ENCODE data around the gene APC. TPM values are rescaled to one million over a fixed set of nuclear protein-coding genes. Genes with fewer than 3 reads are reported as not detected.
A peak's percentile ranks its signal among the peaks of the same experiment; 100 is the strongest.
"Not testable (repeated sequence)": the region's sequence is repeated elsewhere in the genome, so short reads cannot be mapped to it uniquely, and the experiment has no call there.

Gene APC
- polyA plus RNA-seq, 1 donor: 35.3 TPM

DNA sequence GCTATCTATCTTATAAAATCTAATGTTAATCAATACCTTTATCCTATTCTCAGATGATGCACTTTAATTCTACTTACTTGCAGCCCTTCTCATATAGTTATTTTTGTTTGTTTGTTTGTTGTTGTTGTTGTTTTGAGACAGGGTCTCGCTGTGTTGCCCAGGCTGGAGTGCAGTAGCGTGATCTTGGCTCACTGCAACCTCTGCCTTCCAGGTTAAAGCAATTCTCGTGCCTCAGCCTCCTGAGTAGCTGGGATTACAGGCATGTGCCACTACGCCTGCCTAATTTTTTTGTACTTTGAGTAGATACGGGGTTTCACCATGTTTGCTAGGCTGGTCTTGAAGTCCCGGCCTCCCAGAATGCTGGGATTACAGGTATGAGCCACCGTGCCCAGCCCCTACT lies 20.8 kb upstream of the APC start:
- not testable (repeated sequence) for DNase-seq

DNA sequence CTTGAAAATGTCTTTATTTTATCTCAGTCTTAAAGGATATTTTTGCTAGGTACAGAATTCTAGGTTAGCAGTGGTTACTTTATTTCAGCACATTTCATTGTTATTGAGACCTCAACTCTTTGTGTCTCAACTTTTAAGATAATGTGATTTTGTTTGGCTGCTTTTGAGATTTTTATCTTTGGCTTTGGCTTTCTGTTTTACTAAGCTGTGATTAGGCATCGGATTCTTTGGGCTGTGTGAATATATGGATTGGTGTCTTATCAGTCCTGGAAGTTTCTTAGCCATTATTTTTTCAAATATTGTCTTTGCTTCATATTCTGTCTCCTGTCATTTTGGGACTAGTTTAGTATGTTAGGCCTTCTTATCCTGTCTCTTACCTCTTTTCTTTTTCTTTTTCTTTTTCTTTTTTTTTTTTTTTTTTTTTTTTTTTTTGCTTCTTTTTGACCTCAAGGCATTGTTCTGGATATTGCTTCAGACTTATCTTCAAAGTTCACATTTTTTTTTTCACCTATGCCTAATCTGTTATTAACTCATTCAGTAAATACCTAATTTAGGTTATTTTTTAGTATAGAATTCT lies 20.1 kb upstream of the APC start:
- DNase-seq: no peak

DNA sequence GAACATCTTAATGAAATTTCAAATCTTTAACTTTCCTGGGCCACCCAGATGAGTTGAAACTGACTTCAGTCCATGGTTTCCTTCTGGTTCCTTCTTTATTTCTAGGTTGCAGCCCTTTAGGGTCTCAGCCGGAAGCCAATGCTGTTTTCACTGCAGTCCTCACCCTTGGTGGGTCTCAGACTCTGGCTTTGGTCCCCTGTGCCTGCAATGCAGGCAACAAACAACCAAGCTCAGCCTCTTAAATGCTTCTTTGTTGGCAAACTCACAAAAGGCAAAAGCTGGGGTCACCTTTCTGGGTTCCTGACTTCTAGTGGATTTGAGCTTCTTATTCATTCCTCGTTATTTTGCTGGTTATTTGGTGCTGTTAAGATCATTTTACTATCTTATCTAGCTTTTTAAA lies 19.3 kb upstream of the APC start:
- DNase-seq: no peak

GRCh38 chr5:112720576-112720975 lies 17.1 kb upstream of the APC start:
- no peak for DNase-seq

DNA sequence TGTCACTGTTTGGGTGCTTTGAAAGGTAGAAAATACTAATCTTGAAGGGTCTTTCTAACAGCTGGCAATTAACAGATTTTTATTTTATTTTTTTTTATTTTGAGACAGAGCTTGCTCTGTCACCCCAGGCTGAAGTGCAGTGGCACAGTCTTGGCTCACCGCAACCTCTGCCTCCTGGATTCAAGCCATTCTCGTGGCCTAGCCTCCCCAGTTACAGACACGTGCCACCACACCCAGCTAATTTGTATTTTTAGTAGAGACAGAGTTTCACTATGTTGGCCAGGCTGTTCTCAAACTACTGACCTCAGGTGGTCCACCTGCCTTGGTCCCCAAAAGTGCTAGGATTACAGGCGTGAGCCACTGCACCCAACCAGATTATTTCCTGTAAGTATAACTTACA lies 12.8 kb upstream of the APC start:
- no peak for DNase-seq

GRCh38 chr5:112729630-112730029 lies 8.1 kb upstream of the APC start:
- DNase-seq: no peak

GRCh38 chr5:112732131-112732530 lies 5.6 kb upstream of the APC start:
- DNase-seq: no peak

DNA sequence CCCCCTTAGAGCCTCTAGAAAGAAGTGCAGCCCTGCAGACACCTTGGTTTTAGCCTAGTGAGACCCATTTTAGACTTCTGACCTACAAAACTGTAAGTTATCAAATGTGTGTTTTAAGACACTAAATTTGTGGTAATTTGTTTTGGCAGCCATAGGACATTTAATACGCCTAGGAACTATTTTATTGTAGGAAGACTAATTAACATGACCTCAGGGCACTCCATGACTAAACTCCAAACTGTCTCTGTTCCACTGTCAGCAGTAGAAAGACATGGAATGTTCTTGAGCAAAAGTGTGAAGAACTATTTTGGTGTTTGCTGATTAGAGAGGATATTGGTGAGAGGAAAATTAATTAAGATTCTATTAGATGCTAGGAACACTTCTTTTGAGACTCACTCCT lies 4.1 kb upstream of the APC start:
- DNase-seq: no peak

DNA sequence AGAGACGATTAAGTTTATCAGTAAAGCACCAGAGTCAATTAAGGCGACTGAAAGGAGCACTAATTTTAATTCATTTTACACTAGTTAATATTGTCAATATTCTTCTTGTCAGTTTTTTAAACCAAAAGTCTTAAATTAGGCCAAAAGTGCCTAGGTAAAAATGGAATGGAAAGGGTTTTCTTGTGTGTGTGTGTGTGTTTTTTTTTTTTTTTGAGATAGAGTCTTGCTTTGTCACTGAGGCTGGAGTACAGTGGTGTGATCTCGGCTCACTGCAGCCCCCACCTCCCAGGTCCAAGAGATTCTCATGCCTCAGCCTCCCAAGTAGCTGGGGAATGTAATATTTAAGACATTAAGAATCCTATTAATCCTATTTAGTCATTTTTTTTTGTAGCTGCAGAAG lies 3.1 kb upstream of the APC start:
- no peak for DNase-seq

DNA sequence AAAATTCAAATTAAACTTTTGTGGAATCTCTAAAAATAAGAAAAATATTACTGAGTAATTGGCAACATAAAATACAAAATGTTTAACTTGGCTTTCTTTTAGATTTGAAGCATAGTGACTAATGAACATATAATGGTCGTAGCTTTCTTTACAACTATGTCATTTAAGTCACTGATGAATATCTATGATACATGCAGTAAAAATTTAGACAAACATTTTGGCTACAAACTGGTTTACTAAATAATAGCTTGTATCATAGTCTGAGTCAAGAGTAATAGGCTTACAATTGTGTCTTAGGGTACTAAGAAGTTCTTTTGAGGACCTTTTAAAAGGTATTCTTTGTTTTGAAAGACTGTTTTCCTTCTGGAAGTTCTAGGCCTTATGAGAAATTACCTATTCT lies 2.0 kb upstream of the APC start:
- DNase-seq: no peak

- DNase-seq: peak; percentile 11
Observed at GRCh38 chr5:112737070-112737462, 619 bp upstream of the APC start.

DNA sequence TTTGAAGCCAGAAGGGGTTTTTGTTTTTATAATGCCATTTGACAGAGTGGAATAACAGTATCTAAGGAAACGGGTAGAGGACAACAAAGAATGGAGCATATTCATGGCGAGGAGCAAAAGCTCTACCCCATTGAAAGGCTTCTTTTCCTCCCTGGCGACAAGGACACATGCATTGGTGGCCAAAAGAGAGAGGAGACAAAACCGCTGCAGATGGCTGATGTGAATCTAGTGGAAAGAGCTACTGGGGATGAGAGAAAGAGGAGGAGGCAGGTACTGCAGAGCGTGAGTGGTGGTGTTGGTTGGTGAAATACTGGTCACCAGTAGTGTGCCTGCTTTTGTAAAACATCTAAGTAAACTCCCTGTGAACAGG lies 491 bp downstream of the APC start:
- DNase-seq: no peak

- no peak for DNase-seq
Observed at GRCh38 chr5:112742424-112742823, 4.7 kb downstream of the APC start.

- DNase-seq: no peak
Observed at GRCh38 chr5:112743631-112744030, 5.9 kb downstream of the APC start.

- DNase-seq: no peak
Observed at GRCh38 chr5:112752335-112752734, 14.7 kb downstream of the APC start.

DNA sequence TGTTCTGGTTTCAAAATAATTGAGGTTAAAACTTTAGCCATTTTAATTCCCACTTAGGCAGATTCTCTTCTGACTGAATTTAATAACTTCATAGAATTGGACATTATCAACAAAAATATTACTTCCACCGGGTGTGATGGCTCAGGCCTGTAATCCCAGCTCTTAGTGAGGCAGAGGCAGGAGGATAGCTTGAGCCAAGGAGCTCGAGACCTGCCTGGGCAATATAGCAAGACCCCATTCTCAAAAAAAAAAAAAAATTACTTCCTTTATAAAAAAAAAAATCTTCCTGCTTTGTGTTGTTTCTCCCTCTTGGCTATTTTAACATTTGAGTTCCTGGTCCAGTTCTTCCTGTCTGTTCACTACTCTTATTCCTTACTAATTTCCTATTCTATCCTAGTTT lies 18.0 kb downstream of the APC start:
- no peak for DNase-seq

DNA sequence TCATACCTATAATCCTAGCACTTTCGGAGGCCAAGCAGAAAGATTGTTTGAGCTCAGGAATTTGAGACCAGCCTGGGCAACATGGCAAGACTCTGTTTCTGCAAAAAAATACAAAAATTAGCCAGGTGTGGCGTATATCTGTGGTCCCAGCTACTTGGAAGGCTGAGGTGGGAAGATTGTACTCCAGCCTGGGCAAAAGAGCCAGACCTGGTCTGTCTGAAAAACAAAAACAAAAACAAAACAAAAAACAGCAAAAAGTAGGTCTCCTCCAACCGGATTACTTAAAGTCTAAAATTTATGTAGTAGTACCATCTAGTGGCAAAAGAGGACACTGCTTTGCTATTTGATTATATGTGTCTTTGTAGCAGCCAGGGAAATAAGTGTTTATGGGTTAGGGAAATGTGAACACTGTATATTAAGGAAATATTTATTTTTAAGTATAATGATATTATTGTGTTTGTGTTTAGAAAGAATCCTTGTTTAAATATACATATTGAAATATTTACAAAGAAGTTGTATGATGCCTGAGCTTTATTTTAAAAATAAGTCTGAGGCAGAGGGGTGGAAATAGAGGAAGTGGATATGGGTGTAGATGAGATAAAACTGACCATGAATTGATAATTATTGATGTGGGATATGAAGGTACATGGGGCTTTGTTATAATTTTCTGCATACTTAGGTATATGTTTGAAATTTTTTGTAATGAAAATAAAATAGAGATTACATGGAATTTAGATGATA lies 20.0 kb downstream of the APC start:
- DNase-seq: peak; percentile 71

DNA sequence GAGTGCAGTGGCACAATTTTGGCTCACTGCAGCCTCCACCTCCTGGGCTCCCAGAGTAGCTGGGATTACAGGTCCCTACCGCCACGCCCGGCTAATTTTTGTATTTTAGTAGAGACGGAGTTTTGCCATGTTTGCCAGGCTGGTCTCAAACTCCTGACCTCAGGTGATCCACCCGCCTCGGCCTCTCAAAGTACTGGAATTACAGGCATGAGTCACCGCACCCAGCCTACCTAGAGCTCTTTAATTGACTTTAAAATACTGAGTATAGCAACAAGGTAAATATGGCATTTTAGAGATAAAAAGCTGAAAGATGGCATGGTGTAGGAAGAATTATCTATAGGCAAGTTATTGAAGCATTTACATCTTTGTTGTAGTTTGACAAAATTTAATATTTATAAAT lies 21.0 kb downstream of the APC start:
- no peak for DNase-seq

DNA sequence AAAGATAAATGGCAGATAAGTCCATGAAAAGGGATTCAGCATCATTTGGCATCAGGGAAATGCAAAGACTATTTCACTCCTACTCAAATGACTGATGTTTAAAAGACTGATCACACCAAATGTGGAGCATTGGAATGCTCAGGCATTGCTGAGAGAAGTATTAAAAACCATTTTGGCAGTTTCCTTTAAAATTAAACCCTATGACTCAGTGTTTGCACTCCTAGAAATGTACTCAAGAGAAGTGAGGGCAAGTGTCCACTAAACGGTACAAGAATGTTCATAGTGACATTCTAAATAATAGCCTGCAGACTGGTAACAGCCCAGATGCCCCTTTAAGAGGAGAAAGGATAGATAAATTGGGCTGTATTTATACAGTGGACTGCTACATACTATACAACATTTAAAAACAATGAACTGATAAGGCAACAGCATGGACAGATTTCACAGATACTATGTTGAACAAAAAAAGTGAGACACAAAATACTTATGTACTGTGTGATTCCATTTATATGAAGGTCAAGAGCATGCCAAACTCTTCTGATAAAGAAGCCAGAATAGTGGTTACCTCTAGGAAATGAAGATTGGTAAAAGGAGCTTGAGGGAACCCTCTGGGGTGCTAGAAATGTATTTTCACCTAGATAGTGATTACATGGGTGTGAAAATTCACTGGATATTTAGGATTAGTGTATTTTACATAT lies 24.6 kb downstream of the APC start:
- DNase-seq: no peak

DNA sequence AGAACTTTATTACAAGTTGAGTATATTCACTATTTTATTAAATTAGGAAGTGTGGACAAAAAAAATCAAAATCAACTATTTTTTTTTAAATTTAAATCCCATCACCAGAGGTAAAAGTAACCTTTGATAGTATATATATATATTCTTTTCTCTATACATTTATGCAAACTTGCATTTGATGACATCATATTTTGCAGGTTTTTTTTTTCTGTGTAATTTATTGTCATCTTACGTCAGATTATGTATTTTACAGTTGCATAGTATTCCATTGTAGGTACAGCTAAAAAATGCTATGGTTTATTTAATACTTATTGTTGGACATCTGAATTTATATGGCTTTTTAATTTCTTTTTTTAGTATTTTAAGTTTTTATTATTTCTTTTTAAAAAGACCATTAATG lies 25.5 kb downstream of the APC start:
- no peak for DNase-seq

- no peak for DNase-seq
Observed at GRCh38 chr5:112772124-112772523, 34.4 kb downstream of the APC start.

DNA sequence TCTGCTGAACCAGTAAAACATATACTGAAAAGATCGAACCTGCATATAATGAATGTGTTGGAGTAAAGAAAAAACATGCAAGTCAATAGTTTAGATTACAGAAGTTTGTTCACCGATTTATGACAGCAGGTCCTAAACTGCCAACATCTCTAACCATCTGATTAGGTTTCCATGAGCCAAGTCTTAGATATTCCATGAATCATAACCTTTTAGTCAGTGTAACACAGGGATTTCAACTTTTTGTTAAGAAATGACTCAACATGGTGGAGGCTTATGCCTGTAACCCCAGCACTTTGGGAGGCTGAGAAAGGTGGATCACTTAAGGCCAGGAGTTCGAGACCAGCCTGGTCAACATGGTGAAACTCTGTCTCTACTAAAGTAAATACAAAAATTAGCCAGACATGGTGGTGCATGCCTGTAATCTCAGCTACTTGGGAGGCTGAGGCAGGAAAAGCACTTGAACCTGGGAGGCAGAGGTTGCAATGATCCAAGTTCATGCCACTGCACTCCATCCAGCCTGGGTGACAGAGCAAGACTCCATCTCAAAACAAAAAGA lies 38.7 kb downstream of the APC start:
- DNase-seq: no peak

- DNase-seq: no peak
Observed at GRCh38 chr5:112779531-112779930, 41.8 kb downstream of the APC start.

GRCh38 chr5:112784726-112785125 lies 47.0 kb downstream of the APC start:
- DNase-seq: no peak

Measured in left kidney (tissue), 2 donors.